ENCODE measurements around the gene PDE8B.

PDE8B gene

DNA sequence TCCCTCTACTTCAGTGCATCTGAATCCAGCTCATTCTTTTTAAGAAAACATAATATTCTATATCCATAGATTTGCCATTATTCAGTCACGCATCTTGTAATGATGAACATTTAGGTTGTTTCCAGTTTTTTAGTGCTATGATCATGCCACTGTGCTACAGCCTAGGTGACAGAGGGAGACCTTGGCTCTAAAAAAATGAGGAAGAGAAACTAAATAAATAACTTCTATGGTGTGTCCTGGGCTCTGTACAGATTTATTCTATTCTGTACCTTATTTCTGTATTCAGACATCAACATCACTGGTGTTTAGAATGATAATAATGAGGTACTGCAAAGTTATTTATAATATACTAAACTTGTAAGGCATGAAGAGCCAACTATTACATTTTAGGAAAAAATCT lies 45.9 kb downstream of the PDE8B start:
- Histone ChIP-seq H3K4me3 (ENCODE audit: insufficient read length, low read depth) (no peak overlapping the region), H3K9ac (ENCODE audit: insufficient read length, low read depth) (no peak overlapping the region), H3K9me3 (ENCODE audit: insufficient read depth, low read length) (no peaks in the 10 kb centered on the region), H3K27me3 (ENCODE audit: insufficient read depth, insufficient read length) (no peaks in the 10 kb centered on the region), H3K36me3 (ENCODE audit: insufficient read depth, insufficient read length, low read length) (no peaks in the 10 kb centered on the region), H3K4me1 (ENCODE audit: insufficient read depth, insufficient read length) (no peaks in the 10 kb centered on the region)
- DNase-seq (ENCODE audit: low read depth, low spot score), result no peak
- TF ChIP-seq YY1 (IDR thresholded peaks at IDR 0.05; ENCODE audit: insufficient read depth, insufficient read length), result no peak
- TF ChIP-seq ZNF274 (IDR thresholded peaks at IDR 0.05; ENCODE audit: low read depth, low read length), result no peak
- TF ChIP-seq SUZ12 (IDR thresholded peaks at IDR 0.05; ENCODE audit: extremely low read depth, insufficient read depth, insufficient read length), result no peak

- no peak overlapping the region for H3K4me3 ChIP-seq (ENCODE audit: insufficient read length, low read depth)
- no peaks in the 10 kb centered on the region for H3K36me3 ChIP-seq (ENCODE audit: insufficient read depth, insufficient read length, low read length)
- TF ChIP-seq YY1 (IDR thresholded peaks at IDR 0.05; ENCODE audit: insufficient read depth, insufficient read length) (no peak), ZNF274 (IDR thresholded peaks at IDR 0.05; ENCODE audit: low read depth, low read length) (no peak), SUZ12 (IDR thresholded peaks at IDR 0.05; ENCODE audit: extremely low read depth, insufficient read depth, insufficient read length) (no peak)
- DNase-seq (ENCODE audit: low read depth, low spot score), result no peak
- no peaks in the 10 kb centered on the region for H3K9me3 ChIP-seq (ENCODE audit: insufficient read depth, low read length)
- no peaks in the 10 kb centered on the region for H3K27me3 ChIP-seq (ENCODE audit: insufficient read depth, insufficient read length)
- H3K9ac ChIP-seq (ENCODE audit: insufficient read length, low read depth), result no peak overlapping the region
- H3K4me1 ChIP-seq (ENCODE audit: insufficient read depth, insufficient read length), result no peaks in the 10 kb centered on the region
Measured at GRCh38 chr5:77258652-77259051, 48.2 kb downstream of the PDE8B start.

- no peaks in the 10 kb centered on the region for H3K9me3 ChIP-seq (ENCODE audit: insufficient read depth, low read length)
- H3K4me1 ChIP-seq (ENCODE audit: insufficient read depth, insufficient read length), result no peaks in the 10 kb centered on the region
- no peak for DNase-seq (ENCODE audit: low read depth, low spot score)
- no peak overlapping the region for H3K4me3 ChIP-seq (ENCODE audit: insufficient read length, low read depth)
- H3K36me3 ChIP-seq (ENCODE audit: insufficient read depth, insufficient read length, low read length), result no peaks in the 10 kb centered on the region
- H3K9ac ChIP-seq (ENCODE audit: insufficient read length, low read depth), result no peak overlapping the region
- no peak for TF ChIP-seq SUZ12 (IDR thresholded peaks at IDR 0.05; ENCODE audit: extremely low read depth, insufficient read depth, insufficient read length)
- no peak for TF ChIP-seq ZNF274 (IDR thresholded peaks at IDR 0.05; ENCODE audit: low read depth, low read length)
- no peak for TF ChIP-seq YY1 (IDR thresholded peaks at IDR 0.05; ENCODE audit: insufficient read depth, insufficient read length)
- no peaks in the 10 kb centered on the region for H3K27me3 ChIP-seq (ENCODE audit: insufficient read depth, insufficient read length)
Measured at GRCh38 chr5:77259476-77259875, 49.0 kb downstream of the PDE8B start.

DNA sequence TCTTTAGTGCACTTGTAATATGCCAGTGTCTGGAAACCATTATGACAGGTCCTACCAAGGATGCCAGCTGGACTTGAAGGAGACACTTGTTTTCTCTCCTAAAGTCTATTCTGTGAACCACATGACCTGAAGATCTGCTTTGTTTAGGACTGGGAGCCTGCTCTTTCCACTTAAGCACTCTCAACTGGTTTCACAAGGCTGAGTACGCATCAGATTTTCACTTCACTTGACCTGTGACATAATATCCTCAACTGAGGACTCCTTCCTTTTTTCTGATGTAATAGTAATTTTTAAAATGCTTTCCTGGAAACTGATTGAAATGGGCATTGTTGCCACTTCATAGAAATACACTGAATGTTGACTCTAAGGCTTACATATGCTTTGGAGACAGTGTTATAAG lies 52.2 kb downstream of the PDE8B start:
- H3K4me3 ChIP-seq (ENCODE audit: insufficient read length, low read depth), result no peak overlapping the region
- H3K4me1 ChIP-seq (ENCODE audit: insufficient read depth, insufficient read length), result no peaks in the 10 kb centered on the region
- no peak for TF ChIP-seq SUZ12 (IDR thresholded peaks at IDR 0.05; ENCODE audit: extremely low read depth, insufficient read depth, insufficient read length)
- TF ChIP-seq ZNF274 (IDR thresholded peaks at IDR 0.05; ENCODE audit: low read depth, low read length), result no peak
- TF ChIP-seq YY1 (IDR thresholded peaks at IDR 0.05; ENCODE audit: insufficient read depth, insufficient read length), result no peak
- H3K27me3 ChIP-seq (ENCODE audit: insufficient read depth, insufficient read length), result no peaks in the 10 kb centered on the region
- H3K9ac ChIP-seq (ENCODE audit: insufficient read length, low read depth), result no peak overlapping the region
- no peak for DNase-seq (ENCODE audit: low read depth, low spot score)
- H3K36me3 ChIP-seq (ENCODE audit: insufficient read depth, insufficient read length, low read length), result no peaks in the 10 kb centered on the region
- H3K9me3 ChIP-seq (ENCODE audit: insufficient read depth, low read length), result no peaks in the 10 kb centered on the region

DNA sequence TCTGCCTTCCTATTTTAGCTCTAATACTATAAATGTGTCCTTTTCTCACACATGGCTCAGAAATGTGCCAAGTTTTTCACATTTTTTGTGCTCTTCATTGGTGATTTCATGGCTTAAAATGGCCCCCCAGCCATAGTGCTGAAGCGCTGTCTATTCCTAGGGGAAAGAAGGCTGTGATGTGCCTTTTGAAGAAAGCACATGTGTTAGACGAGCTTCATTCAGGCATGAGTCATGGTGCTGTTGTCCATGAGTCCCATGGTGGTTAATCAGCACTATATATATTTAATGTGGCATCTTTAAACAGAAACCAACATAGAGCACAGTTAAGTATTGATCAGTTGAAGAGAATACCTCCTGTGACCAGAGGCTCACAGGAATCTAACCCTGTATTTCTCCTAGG lies 55.8 kb downstream of the PDE8B start:
- Histone ChIP-seq H3K4me1 (ENCODE audit: insufficient read depth, insufficient read length) (no peaks in the 10 kb centered on the region), H3K27me3 (ENCODE audit: insufficient read depth, insufficient read length) (no peaks in the 10 kb centered on the region), H3K36me3 (ENCODE audit: insufficient read depth, insufficient read length, low read length) (no peaks in the 10 kb centered on the region), H3K9me3 (ENCODE audit: insufficient read depth, low read length) (no peaks in the 10 kb centered on the region), H3K4me3 (ENCODE audit: insufficient read length, low read depth) (no peak overlapping the region), H3K9ac (ENCODE audit: insufficient read length, low read depth) (no peak overlapping the region)
- TF ChIP-seq YY1 (IDR thresholded peaks at IDR 0.05; ENCODE audit: insufficient read depth, insufficient read length), result no peak
- no peak for TF ChIP-seq SUZ12 (IDR thresholded peaks at IDR 0.05; ENCODE audit: extremely low read depth, insufficient read depth, insufficient read length)
- no peak for TF ChIP-seq ZNF274 (IDR thresholded peaks at IDR 0.05; ENCODE audit: low read depth, low read length)
- no peak for DNase-seq (ENCODE audit: low read depth, low spot score)

GRCh38 chr5:77267496-77267895 lies 57.0 kb downstream of the PDE8B start:
- Histone ChIP-seq H3K27me3 (ENCODE audit: insufficient read depth, insufficient read length) (no peaks in the 10 kb centered on the region), H3K4me1 (ENCODE audit: insufficient read depth, insufficient read length) (no peaks in the 10 kb centered on the region), H3K4me3 (ENCODE audit: insufficient read length, low read depth) (no peak overlapping the region), H3K9me3 (ENCODE audit: insufficient read depth, low read length) (no peaks in the 10 kb centered on the region), H3K36me3 (ENCODE audit: insufficient read depth, insufficient read length, low read length) (no peaks in the 10 kb centered on the region), H3K9ac (ENCODE audit: insufficient read length, low read depth) (no peak overlapping the region)
- TF ChIP-seq YY1 (IDR thresholded peaks at IDR 0.05; ENCODE audit: insufficient read depth, insufficient read length), result no peak
- TF ChIP-seq SUZ12 (IDR thresholded peaks at IDR 0.05; ENCODE audit: extremely low read depth, insufficient read depth, insufficient read length), result no peak
- no peak for TF ChIP-seq ZNF274 (IDR thresholded peaks at IDR 0.05; ENCODE audit: low read depth, low read length)
- no peak for DNase-seq (ENCODE audit: low read depth, low spot score)

DNA sequence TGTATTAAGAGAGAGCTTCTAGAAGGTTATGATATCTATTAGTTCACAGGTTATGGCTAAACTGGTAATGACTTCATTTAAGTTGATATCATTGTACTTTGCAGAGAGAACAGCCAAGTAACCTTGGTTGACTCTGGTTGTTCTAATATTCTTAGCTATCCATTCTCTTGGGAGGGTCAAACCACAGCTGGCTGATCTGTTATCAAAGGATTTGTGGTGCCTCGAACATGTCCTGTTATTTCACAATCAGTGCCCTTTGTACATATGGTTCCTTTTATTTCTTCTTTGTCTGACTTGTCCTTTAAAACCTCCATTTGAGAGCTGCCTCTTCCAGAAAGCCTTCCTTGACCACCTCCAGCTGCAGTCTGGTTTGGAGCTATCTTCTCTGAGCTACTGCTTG lies 61.7 kb downstream of the PDE8B start:
- Histone ChIP-seq H3K9ac (ENCODE audit: insufficient read length, low read depth) (no peak overlapping the region), H3K36me3 (ENCODE audit: insufficient read depth, insufficient read length, low read length) (no peaks in the 10 kb centered on the region), H3K4me1 (ENCODE audit: insufficient read depth, insufficient read length) (no peaks in the 10 kb centered on the region), H3K4me3 (ENCODE audit: insufficient read length, low read depth) (no peak overlapping the region), H3K9me3 (ENCODE audit: insufficient read depth, low read length) (no peaks in the 10 kb centered on the region), H3K27me3 (ENCODE audit: insufficient read depth, insufficient read length) (no peaks in the 10 kb centered on the region)
- TF ChIP-seq ZNF274 (IDR thresholded peaks at IDR 0.05; ENCODE audit: low read depth, low read length) (no peak), SUZ12 (IDR thresholded peaks at IDR 0.05; ENCODE audit: extremely low read depth, insufficient read depth, insufficient read length) (no peak), YY1 (IDR thresholded peaks at IDR 0.05; ENCODE audit: insufficient read depth, insufficient read length) (no peak)
- no peak for DNase-seq (ENCODE audit: low read depth, low spot score)

GRCh38 chr5:77277759-77278158 lies 67.3 kb downstream of the PDE8B start:
- Histone ChIP-seq H3K27me3 (ENCODE audit: insufficient read depth, insufficient read length) (no peaks in the 10 kb centered on the region), H3K9ac (ENCODE audit: insufficient read length, low read depth) (no peak overlapping the region), H3K4me3 (ENCODE audit: insufficient read length, low read depth) (no peak overlapping the region), H3K4me1 (ENCODE audit: insufficient read depth, insufficient read length) (peaks cover 2% of the 10 kb centered on the region), H3K36me3 (ENCODE audit: insufficient read depth, insufficient read length, low read length) (no peaks in the 10 kb centered on the region), H3K9me3 (ENCODE audit: insufficient read depth, low read length) (no peaks in the 10 kb centered on the region)
- TF ChIP-seq YY1 (IDR thresholded peaks at IDR 0.05; ENCODE audit: insufficient read depth, insufficient read length) (no peak), ZNF274 (IDR thresholded peaks at IDR 0.05; ENCODE audit: low read depth, low read length) (no peak), SUZ12 (IDR thresholded peaks at IDR 0.05; ENCODE audit: extremely low read depth, insufficient read depth, insufficient read length) (no peak)
- no peak for DNase-seq (ENCODE audit: low read depth, low spot score)

Data from NT2/D1 (cell line).